HG03039 (cell line): Measurements from ENCODE around the gene ST6GALNAC4.
A peak's percentile ranks its signal among the peaks of the same experiment; 100 is the strongest.

Experiments
- ATAC-seq: cut with Tn5 transposase; IDR thresholded peaks from one replicate; pipeline ENCODE4 v1.9.1; 2021; ENCODE audit warnings: mild to moderate bottlenecking, moderate library complexity; ENCODE audit not compliant: unreplicated experiment

Gene ST6GALNAC4

DNA sequence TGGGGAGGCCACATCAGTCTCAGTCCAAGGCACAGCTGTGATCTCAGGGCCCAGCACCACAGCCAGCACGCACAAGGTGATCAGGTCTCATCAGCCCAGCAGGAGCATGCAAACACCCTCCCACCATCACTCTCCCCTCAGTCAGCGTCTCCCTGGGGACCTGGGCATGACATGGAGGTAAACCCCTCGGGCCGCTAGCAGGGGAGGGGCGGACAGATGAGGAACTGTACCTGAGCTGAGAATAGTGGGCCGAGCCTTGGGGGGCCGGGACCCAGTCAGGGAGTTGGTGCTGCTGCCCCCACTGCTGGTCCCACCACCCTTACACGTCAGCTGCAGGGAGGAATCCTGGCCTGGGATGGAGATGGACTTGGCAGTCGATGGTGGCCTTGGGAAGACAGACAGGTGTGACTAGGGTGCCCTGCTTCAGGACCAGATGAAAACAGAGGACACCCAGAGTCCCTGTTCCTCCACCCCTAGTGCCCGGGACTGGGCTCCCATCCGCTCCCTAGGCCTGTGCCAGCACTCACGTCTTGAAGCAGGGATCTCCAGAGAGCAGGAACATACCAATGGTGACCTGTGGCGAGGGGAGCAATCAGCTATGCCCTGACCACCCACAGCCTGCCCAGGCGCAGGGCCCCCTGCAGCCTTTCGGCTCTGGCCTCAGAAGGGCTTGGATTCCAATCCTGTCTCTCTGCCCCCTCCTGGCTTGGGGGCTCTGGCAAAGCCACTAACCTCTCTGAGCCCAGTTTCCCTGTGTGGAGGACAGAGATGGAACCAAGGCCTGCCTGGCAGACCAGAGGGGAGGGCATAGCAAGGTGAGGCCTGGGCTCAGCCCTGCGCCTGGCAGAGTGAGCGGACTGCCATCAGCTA, 31.2 kb upstream of the ST6GALNAC4 start:
- no peak for ATAC-seq

DNA sequence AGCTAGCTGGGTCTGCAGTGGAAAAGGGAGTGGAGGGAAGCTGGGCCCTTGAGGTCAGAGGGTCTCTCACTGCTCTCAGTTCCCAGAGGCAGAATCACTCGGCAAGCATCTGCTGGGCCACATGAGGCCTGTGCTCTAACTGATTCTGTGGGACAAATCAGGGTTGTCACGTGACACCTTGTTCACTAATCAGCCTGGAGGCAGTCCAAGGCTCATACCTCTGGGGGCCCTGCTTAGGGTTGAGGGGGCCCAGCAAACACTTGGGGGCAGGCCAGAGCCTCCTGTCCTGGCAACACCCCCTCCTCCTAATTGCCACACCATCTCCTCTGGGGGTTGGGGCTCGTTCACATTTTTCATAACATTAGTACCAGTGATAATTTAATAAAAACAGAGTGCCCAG, 29.9 kb upstream of the ST6GALNAC4 start:
- no peak for ATAC-seq

DNA sequence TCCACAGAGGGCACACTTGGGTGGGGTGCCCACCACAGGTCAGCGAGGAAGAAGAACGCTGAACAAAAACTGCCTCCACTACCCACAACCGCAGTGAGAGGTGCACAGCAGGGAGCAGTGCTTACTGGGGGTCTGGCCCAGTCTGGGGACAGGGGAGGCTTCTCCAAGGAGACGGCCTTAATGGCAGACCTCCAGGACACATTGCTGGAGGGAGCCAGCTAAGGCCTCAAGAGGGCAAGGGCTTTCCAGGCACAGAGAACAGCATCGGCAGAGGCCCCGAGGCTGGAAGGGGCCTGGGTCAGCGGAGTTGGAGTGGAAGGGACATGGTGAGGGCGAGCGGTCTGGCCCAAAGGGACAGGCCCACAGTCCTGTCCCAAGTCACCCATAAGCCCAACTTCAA, 29.1 kb upstream of the ST6GALNAC4 start:
- ATAC-seq: no peak

DNA sequence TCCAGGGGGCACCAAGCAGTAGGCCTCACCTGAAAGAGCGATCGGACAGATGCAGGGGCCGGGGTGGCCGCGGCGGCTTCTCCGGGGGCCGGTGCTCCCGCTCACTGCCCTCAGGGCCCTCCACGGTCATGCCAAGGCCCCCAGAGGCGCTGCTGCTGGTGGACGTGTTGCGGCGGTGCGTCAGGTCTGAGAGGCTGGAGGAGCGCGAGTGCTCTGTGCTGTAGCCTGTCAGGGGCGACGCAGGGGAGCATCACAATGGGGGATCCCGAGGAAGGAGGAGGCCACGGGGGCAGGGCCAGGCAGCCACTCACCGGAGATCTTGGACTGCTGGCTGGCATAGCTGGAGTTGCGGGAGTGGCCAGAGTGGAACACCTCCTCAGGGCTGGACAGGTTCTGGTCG, 28.5 kb upstream of the ST6GALNAC4 start:
- no peak for ATAC-seq

DNA sequence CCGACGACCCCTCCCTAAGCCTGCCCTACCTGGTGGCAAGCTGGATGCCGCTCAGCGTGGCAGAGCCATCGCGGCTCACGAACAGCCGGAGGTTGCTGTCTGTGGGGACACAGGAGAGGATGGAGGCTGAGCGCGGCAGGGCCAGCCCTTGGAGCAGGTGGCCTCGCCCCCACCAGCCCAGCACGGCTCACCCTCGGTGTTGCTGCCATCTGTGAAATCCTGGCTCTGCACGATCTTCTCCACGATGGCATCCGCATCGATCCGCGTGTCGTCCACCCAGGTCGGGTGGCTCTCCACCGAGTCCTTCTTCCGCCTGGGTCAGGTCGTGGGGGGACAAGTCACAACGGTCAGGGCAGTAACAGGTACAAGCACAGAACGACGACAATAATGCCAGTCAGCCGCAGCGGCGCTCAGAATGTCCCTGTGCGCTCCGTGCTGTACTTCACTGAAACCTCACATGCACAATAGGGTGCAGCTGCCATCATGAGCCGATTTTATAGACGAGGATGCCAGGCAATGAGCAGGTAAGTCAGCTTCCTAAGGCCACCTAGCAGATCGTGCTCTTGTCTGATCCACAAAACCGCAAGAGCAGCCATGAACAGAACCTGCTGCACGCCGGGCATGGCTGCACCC, 27.9 kb upstream of the ST6GALNAC4 start:
- no peak for ATAC-seq

DNA sequence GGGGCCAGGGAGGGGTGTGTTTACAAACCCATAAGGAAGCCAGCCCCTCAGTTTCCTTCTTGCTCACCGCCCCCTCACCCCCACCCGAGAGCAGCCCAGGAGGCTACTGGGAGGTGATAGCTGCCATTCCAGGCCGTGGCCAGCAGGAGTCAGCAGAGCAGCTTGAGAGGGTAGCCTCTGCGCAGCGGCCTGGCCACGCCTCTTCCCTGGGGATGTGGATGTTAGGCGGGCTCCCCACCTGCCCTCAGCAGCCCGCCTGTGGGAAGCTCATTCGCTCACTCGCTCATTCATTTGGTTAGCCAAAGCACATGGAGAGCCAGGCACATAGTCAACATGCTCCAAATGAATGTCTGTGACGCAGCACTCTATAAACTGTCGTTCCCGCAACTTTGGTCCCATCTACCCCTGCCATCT, 26.9 kb upstream of the ST6GALNAC4 start:
- no peak for ATAC-seq

DNA sequence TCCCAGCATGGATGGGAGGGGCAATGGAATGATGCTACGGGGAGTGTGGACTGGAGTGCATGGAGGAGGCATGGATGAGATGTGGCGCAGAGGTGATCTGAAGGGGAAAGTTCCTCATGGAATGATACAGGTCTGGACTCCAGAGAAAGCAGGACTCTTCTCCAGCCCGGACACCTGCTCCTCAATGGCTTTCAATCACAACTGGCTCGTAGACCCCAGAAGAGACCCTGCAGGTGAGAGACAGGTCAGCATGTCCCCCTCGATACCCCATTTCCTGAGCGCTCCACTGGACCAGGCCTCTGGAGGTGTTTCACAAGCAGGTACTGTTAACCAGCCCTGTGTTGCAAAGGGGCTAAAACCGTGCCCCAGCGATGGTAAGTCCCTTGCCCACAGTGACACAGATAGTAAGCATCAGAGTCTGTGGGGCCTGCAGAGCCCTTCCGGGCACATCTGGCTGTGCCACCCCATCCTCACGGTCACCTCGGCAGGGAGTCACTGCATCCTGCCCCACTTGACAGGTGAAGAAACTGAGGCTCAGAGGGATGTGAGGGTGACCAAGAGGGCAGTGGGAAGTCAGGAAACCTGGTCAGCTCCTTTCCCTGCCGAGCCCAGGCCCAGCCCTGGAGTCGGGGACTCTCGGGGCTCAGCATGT, 26.3 kb upstream of the ST6GALNAC4 start:
- ATAC-seq: no peak

DNA sequence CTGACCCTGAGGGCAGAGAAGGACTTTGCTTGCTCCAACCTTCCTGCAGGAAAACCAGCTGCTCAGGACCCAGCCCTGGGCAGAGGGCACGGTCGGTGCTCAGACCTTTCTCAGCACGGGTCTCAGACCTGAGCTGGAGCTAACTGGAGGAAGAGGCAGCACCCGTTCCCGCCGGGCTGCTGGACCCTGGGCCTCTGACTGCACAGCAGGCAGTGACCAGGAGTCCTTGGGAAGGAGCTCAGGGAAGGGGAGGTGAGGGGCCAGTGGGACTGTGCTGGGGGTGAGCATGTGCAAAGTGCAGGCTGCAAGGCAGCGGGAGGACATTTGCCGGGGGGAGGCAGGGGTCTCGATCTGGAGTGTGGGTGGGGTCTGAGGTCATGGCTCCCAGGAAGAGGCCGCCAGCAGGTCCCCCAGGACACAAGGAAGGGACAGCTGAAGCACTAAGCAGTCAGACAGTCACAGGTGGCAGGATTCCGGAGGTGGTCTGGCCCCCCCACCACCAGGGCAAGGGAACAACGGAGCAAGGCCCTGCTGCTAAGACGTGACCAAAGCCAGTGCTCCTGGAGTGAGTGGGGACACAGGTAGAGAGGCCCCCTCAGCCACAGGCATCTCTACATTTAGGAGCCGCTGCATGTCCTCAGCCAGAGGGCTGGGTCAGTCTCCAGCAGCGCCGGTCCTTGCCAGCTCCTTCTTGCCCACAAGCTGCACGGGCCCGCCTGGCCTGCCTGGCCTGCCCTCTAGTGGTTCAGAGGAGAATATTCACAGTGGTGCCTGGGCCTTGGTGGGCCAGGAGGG, 25.6 kb upstream of the ST6GALNAC4 start:
- no peak for ATAC-seq

DNA sequence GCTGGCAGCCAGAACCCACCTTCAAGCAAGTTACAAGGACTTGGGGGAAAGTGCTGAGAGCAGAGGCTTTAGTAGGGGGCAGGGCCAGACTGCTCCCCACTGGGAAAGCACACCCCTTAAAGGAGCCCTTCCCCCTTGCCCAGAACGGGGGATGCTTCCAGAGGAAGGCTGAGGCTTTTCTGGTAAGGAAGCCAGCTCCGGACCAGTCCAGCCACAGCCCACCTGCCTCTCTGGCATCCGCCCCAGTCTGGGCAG, 25.0 kb upstream of the ST6GALNAC4 start:
- no peak for ATAC-seq

DNA sequence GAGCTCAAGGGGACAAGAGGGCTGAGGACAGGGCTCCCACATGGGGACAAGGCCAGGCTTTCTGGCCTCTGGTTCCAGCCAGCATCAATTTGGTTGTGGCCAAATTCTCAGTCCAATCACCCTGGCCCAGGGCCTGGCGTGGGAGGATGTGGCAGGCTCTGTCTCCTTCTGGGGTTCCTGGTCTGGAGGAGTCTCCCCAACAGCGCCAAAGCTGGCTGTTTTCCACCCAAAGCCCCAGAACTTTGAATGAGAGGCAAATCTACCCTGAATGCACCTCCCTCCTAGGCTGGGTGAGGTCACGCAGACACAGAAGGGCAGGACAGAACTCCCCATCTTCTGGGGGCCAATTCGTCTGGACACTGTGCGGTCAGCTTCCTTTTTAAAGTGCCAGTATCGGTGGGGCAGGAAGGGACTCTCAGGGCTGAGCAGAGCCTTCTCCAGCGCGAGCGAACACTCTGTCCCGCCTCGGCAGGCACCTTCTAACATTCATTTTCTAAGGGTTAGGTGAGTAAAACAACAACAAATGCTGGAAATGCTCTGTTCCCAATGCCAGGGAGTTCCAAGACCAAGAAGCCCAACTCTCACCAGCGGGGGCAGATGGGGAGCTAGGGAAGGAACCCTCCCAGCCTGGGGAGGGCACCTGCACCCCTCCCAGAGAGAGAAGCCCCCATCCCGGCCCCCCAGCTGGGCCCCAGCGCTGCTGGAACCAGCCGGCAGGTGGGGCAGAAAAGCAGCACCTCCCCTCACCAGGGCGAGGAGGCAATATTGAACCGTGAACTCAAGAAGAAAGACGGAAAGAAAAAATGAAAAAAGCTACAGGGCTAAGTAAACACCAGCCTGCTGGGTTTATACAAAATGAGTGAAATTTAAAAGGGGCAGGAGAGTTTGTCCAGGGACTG, 24.5 kb upstream of the ST6GALNAC4 start:
- no peak for ATAC-seq

DNA sequence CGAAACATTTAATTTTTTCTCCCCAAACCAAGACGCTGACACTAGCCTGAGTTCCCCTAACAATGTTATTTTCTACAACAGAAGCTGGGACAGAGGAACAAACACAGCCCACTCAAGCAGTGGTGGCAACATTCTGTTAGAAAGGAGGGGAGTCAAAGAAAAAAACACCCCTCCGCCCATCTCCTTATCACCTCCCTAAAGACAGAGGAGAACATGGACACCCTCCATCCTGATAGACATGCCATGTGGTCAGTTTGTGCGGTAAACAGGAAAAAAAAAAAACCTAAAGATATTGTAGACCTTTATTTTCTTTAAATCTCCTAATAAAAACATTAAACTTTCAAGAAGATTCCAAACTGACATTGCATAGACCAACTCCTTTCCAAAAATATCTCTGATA, 23.8 kb upstream of the ST6GALNAC4 start:
- no peak for ATAC-seq

DNA sequence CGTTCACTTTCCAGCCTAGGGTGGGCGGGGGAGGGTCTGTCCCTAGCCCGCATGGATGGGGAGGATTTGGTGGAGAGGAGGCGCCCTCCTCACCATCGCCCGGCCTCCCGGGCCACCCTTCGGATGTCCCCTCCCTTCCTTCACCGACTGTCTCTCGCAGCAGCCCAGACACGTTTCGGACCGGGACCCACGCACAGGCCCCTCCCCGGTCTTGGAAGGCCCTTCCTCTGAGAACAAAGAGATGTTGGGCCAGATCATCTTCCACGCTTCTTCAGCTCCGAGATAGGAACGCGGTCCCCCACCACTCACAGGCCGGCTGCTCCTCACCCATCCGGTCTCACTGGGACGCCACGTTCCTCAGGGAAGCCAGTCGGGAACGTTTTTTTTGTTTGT, 21.5 kb upstream of the ST6GALNAC4 start:
- no peak for ATAC-seq

DNA sequence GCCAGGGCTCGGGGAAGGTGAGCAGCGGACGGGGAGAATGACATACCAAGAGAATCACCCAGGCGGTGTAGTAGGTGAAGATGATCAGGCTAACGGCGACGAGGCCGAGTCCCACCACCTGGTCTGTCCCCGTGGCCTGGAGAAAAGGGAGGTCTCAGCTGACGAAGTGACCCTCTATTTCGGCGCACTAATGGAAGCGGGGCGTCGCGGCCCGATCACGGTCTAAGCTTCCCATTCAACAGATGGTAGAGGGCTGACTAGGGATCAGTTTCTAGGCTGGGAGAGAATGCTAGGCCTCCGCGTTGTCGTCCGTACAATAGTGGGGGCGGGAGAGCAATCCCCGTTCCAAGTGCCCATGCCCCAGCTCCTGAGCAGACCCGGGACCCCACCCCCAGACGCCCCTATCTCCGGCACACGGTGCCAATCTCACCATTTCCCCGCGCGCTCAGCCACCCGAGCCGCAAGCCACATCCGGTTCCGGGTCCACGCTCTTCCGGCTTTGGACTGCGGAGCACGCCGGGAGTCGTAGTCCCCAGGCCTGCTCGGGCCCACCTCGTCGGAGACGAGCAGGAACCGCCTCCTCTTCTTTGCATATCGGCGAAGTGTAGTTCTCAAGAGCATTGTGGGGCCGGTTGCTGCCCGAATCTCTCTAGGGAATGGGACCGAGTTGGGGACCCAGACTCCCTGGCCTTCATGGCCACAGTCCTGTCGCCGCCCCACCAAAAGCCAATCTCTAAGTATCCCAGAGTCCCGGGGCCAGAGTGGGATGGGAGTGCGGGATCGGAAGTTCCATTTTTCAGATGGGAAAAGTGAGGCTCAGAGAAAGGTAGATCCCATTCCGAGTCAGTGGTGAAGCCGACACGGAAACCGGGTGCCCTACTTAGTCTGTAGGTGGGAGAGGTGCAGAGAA, 20.8 kb upstream of the ST6GALNAC4 start, which contains the start of gene DPM2:
Gene DPM2, minus strand, starts transcription at position 467 of the 910 bp plus-strand sequence. Its CDS starts 34 bp downstream, at position 433.
- ATAC-seq: peak; percentile 79

DNA sequence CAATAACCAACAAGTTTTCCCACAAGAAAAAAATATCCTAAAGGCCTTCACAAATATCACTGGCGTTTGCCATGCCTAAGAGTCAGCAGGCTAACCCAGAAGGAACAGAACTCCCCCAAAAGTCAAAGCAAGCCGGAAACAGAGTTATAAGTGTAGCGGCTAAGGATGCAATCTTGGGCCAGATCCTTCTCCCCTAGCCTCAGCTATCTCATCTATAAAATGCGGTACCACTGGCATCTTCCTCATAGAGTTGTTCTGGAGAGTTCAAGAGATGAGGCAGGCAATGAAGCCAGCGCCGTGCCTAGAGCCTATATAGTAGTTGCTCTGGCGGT, 20.2 kb upstream of the ST6GALNAC4 start:
- ATAC-seq: no peak

DNA sequence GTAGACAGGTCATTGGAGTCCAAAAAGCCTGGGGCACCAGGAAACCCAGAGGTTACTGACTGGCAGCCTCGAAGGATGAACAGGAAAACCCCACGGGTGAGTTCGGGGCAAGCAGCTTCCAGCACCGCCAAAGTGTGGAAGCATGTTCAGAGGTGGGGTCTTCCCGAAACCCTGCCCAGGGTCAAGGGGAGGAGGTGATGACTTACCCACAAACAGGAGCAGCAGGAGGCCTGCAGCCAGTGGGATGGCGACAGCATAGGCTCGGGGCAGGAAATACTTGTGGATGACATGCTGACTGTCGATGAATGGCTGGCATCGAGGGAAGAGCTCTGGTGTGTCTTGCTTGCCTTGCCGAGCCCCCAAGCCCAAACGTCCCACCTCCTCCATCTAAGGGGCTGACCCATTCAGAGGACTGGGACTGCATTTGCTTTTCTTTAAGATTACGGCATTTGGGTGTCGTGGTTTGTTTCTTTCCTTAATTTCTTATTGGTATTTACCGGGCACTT, 19.6 kb upstream of the ST6GALNAC4 start:
- no peak for ATAC-seq

DNA sequence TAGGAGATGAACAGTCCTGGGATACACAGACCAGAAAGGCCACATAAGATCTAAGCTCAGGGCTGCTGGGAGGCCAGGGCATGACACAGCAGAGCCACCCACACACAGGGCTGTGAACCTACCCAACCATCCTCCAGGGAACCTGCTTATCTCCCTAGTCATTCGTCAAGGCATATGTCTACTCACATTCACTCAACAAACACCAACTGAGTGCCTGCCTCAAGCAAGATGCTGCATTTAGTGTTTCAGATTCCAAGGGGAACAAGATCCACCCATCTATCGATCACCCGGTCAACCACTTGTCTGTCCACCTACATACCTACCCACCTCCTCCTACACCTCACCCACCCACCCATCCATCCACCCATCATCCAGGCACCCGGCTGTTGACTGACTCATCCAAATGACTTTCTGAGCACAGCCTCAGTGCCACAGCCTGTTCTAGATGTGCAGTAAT, 19.0 kb upstream of the ST6GALNAC4 start:
- ATAC-seq: no peak

DNA sequence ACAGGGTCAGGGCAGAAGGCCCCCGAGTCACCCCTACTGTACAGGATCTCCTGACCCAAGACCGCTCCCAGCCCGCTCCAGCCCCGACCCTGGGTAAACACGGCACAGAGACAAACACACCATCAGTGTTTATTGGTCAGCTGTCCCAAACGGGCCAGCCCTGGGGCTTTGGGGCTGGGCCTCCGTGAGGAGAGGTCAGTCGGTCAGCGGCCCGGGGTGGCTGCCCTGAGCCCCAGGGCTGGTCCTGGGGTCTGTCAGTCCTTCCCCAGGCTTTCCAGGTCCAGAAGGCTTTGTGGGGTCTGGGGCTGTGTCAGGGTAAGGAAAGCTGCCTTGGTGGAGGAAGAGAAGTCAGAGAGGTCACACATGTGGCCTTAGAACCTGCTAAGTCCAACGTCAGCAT, 18.1 kb upstream of the ST6GALNAC4 start:
- no peak for ATAC-seq

DNA sequence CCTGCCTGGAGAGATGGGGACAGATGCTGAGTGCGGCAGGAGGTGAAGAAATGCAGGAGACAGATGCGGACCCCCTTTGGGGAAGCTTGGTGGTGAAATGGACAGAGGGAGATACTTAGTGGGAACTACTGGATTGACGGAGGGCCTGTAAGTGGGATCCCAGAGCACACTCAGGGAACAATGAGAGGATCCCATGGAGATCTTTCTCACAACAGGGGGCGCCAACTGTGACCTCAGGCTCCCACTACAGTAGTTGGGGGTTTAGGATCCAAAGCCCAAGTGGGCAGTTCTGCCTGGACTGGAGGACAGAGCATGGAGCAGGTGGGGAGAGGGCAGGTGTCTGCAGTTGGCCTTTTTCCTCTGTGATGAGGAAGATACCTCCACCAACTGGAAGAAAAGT, 17.4 kb upstream of the ST6GALNAC4 start:
- no peak for ATAC-seq
